A549 (cell line): Measurements from ENCODE around the gene DEAF1. TPM values are rescaled to one million over a fixed set of nuclear protein-coding genes. Genes with fewer than 3 reads are reported as not detected.

ENCODE experiments used
- ATAC-seq, 2 experiments: fragments of 200-7000 bp in 1 of 2; fragments of >200 bp in 1 of 2; cut with Nextera tagmentation in 1 of 2; cut with Tn5 transposase in 1 of 2; 3 replicates each; pipeline versions ENCODE4 v1.8.0 to v1.9.1; 2018 to 2020; ENCODE audit warnings: mild to moderate bottlenecking in 1 of 2, moderate library complexity in 1 of 2
- CTCF ChIA-PET: fragments of 300-600 bp; sonication (Branson Sonifier 250); formaldehyde crosslinking; extraction: SDS; loops from one replicate; lab custom pipeline; 2021; ENCODE audit warnings: antibody characterized with exemption, inconsistent platforms; lab: Yijun Ruan, JAX
- POLR2A ChIA-PET: fragments of 350-600 bp; formaldehyde crosslinking; extraction: SDS; loops from one replicate; lab custom pipeline; 2021; ENCODE audit warnings: antibody characterized with exemption, inconsistent platforms; lab: Yijun Ruan, JAX
- DNase-seq, 2 experiments: peaks; one replicate each; pipeline versions ENCODE4 v3.0.0 to v3.0.0-alpha.2; 2011 to 2016; ENCODE audit warnings: low read depth in 1 of 2, low spot score in 1 of 2
- FAIRE-seq: peaks from 2 replicates; lab custom pipeline; 2011; peaks lifted over from hg19 to GRCh38; lab: Jason Lieb, UNC
- H3K27ac ChIP-seq, 2 experiments: fragments of >200 bp; sonication (Bioruptor Twin); formaldehyde crosslinking; 3 replicates each; pipeline ENCODE4 v1.5.1; 2016 to 2017
- H3K4me1 ChIP-seq: fragments of >200 bp; sonication (Bioruptor Twin); formaldehyde crosslinking; 3 replicates; pipeline ENCODE4 v1.6.1; 2016
- H3K4me2 ChIP-seq: fragments of >200 bp; sonication (Bioruptor Twin); formaldehyde crosslinking; 3 replicates; pipeline ENCODE4 v1.6.1; 2016
- H3K4me3 ChIP-seq: fragments of >200 bp; sonication (Bioruptor Twin); formaldehyde crosslinking; 3 replicates; pipeline ENCODE4 v1.5.1; 2016
- H3K9me3 ChIP-seq: fragments of >200 bp; sonication (Bioruptor Twin); formaldehyde crosslinking; 3 replicates; pipeline ENCODE4 v1.6.1; 2016
- BCL3 ChIP-seq: fragments of >200 bp; sonication (Bioruptor Twin); formaldehyde crosslinking; IDR thresholded peaks from 3 replicates; pipeline ENCODE4 v1.6.1; 2016
- CBX2 ChIP-seq: fragments of 200-600 bp; sonication (generic); IDR thresholded peaks from 2 replicates; pipeline ENCODE4 v1.6.1; 2016; ENCODE audit warnings: low read depth, mild to moderate bottlenecking, borderline replicate concordance
- CBX8 ChIP-seq: fragments of 200-600 bp; sonication (generic); IDR thresholded peaks from 2 replicates; pipeline ENCODE4 v1.6.1; 2016
- E2F6 ChIP-seq: IDR thresholded peaks from 2 replicates; pipeline ENCODE4 v1.6.1; 2012; ENCODE audit warnings: low read depth, borderline replicate concordance
- EHF ChIP-seq: fragments of 250-450 bp; sonication (Bioruptor Pico); IDR thresholded peaks from 2 replicates; pipeline ENCODE4 v1.5.0; 2020; ENCODE audit warnings: mild to moderate bottlenecking
- ELK1 ChIP-seq: fragments of 150-350 bp; IDR thresholded peaks from 2 replicates; pipeline ENCODE4 v1.6.1; 2014; ENCODE audit warnings: low read depth, mild to moderate bottlenecking, low read length
- EP300 ChIP-seq, 2 experiments: fragments of >200 bp; sonication (Bioruptor Twin); formaldehyde crosslinking; IDR thresholded peaks; 2 replicates in 1 of 2; 3 replicates in 1 of 2; pipeline ENCODE4 v1.6.1; 2016 to 2017
- FOSL2 ChIP-seq, 2 experiments: fragments of 450-650 bp in 1 of 2; fragments of >200 bp in 1 of 2; sonication (Bioruptor Twin) in 1 of 2; formaldehyde crosslinking; IDR thresholded peaks; 2 replicates each; pipeline versions ENCODE4 v1.5.0 to v1.6.1; 2016 to 2020; ENCODE audit warnings: mild to moderate bottlenecking in 1 of 2, moderate library complexity in 1 of 2
- HDAC2 ChIP-seq: fragments of 200-600 bp; sonication (generic); IDR thresholded peaks from 2 replicates; pipeline ENCODE4 v1.6.1; 2016
- HES2 ChIP-seq: fragments of >200 bp; sonication (Bioruptor Twin); formaldehyde crosslinking; IDR thresholded peaks from 2 replicates; pipeline ENCODE4 v1.6.1; 2016
- HEYL ChIP-seq: fragments of 250-450 bp; sonication (Bioruptor Pico); IDR thresholded peaks from 2 replicates; pipeline ENCODE4 v1.8.0; 2021; ENCODE audit warnings: mild to moderate bottlenecking, moderate library complexity
- HOXA7 ChIP-seq: fragments of 250-450 bp; sonication (Bioruptor Pico); IDR thresholded peaks from 2 replicates; pipeline ENCODE4 v1.5.0; 2020; ENCODE audit warnings: mild to moderate bottlenecking, moderate library complexity
- HOXB13 ChIP-seq: fragments of 250-450 bp; sonication (Bioruptor Pico); IDR thresholded peaks from 2 replicates; pipeline ENCODE4 v1.5.0; 2020; ENCODE audit warnings: low read depth, mild to moderate bottlenecking, moderate library complexity
- JUN ChIP-seq, 2 experiments: fragments of >200 bp; sonication (Bioruptor Twin); formaldehyde crosslinking; IDR thresholded peaks; 2 replicates in 1 of 2; 3 replicates in 1 of 2; pipeline ENCODE4 v1.6.1; 2016 to 2017
- KDM5A ChIP-seq: fragments of 200-600 bp; sonication (generic); IDR thresholded peaks from 2 replicates; pipeline ENCODE4 v1.6.1; 2016; ENCODE audit warnings: antibody characterized with exemption, mild to moderate bottlenecking
- MAX ChIP-seq: IDR thresholded peaks from 2 replicates; pipeline ENCODE4 v1.6.1; 2012
- MYC ChIP-seq: IDR thresholded peaks from 2 replicates; pipeline ENCODE4 v1.6.1; 2012; ENCODE audit warnings: mild to moderate bottlenecking, inconsistent platforms, low read length, improper control_type of control experiment, borderline replicate concordance
- NFE2L2 ChIP-seq: fragments of 150-350 bp; conservative IDR thresholded peaks from 2 replicates; pipeline ENCODE4 v1.6.1; 2014; ENCODE audit warnings: low read length
- NR3C1 ChIP-seq: fragments of >200 bp; sonication (Bioruptor Twin); formaldehyde crosslinking; IDR thresholded peaks from 3 replicates; pipeline ENCODE4 v1.6.1; 2017
- PHF8 ChIP-seq: fragments of 200-600 bp; sonication (generic); IDR thresholded peaks from 2 replicates; pipeline ENCODE4 v1.6.1; 2016; ENCODE audit warnings: low read depth, mild to moderate bottlenecking, antibody characterized with exemption, moderate library complexity, borderline replicate concordance
- POLR2A ChIP-seq: IDR thresholded peaks from 2 replicates; pipeline ENCODE4 v1.6.1; 2012; ENCODE audit warnings: mild to moderate bottlenecking, low read length
- POLR2AphosphoS2 ChIP-seq: conservative IDR thresholded peaks from 2 replicates; pipeline ENCODE4 v1.6.1; 2012; ENCODE audit warnings: low read length, improper control_type of control experiment, inconsistent platforms
- RAD21 ChIP-seq, 2 experiments: fragments of >200 bp in 1 of 2; sonication (Bioruptor Twin) in 1 of 2; formaldehyde crosslinking in 1 of 2; IDR thresholded peaks in 1 of 2; conservative IDR thresholded peaks in 1 of 2; 2 replicates in 1 of 2; 3 replicates in 1 of 2; pipeline ENCODE4 v1.6.1; 2012 to 2018; ENCODE audit warnings: inconsistent platforms in 1 of 2
- RCOR1 ChIP-seq: fragments of 150-350 bp; IDR thresholded peaks from 2 replicates; pipeline ENCODE4 v1.6.1; 2014; ENCODE audit warnings: antibody characterized with exemption, low read length, low read depth
- SMC3 ChIP-seq: fragments of >200 bp; sonication (Bioruptor Twin); formaldehyde crosslinking; IDR thresholded peaks from 3 replicates; pipeline ENCODE4 v1.6.1; 2018; ENCODE audit warnings: inconsistent platforms
- TP53 ChIP-seq: fragments of 250-450 bp; sonication (Bioruptor Pico); IDR thresholded peaks from 2 replicates; pipeline ENCODE4 v1.5.0; 2021; ENCODE audit warnings: mild to moderate bottlenecking, moderate library complexity
- USF2 ChIP-seq: fragments of 450-650 bp; IDR thresholded peaks from 2 replicates; pipeline ENCODE4 v1.6.1; 2014; ENCODE audit warnings: antibody characterized with exemption
- ZC3H11A ChIP-seq: fragments of 450-650 bp; IDR thresholded peaks from 2 replicates; pipeline ENCODE4 v1.6.1; 2014; ENCODE audit warnings: antibody characterized with exemption, mild to moderate bottlenecking
- ZFP36 ChIP-seq: fragments of 450-650 bp; IDR thresholded peaks from 2 replicates; pipeline ENCODE4 v1.6.1; 2014; ENCODE audit warnings: borderline replicate concordance; ENCODE audit not compliant: partially characterized antibody
- ZSCAN20 ChIP-seq: fragments of 250-450 bp; sonication (Bioruptor Pico); IDR thresholded peaks from 2 replicates; pipeline ENCODE4 v1.8.0; 2022; ENCODE audit warnings: mild to moderate bottlenecking, moderate library complexity
- WGBS: methylation state at CpG from one replicate; pipeline ENCODE4 v1.1.6; 2017; ENCODE audit errors: missing lambda C conversion rate; 5-methylcytosine and 5-hydroxymethylcytosine counted together
- polyA plus RNA-seq, 4 experiments: library from polyadenylated mRNA; depleted of rRNA in 3 of 4; stranded (reverse); fragments of >200 nt; fragmentation: RNase III in 1 of 4; extraction: RNeasy Plus Mini Kit Qiagen cat#74134 plus additional on column Dnase treatment in 1 of 4; gene quantifications; 2 replicates in 3 of 4; 3 replicates in 1 of 4; pipeline ENCODE4 v1.2.3, GENCODE V29; 2011 to 2017

DEAF1 gene
- polyA plus RNA-seq, 2 of the 4 experiments (the other 2 are of a cell fraction): 16.0 to 24.0 TPM

- ChIA-PET CTCF (interaction anchor here (1.5 to 26.0 kb wide), 3 partner anchors 12 to 154 kb away, joined by 3 to 599 read pairs (median 44); partner anchors contain the start of genes DEAF1 and TMEM80), POLR2A (interaction anchor here (3.5 kb wide), 1 partner anchor 12 kb away, joined by 41 read pairs; the partner anchor contains the start of genes DEAF1 and TMEM80)
- FAIRE-seq (no peak), DNase-seq (no peak), ATAC-seq (no peak)
- Histone ChIP-seq H3K4me2 (peak overlapping the region; percentile 100), H3K9me3 (no peaks in the 10 kb centered on the region), H3K27ac (peak overlapping the region; percentile 91 to 99), H3K4me1 (peaks cover 73% of the 10 kb centered on the region), H3K4me3 (peak overlapping the region; percentile 97)
- 22% methylated on average over 6 of the region's 16 CpGs for WGBS
- no peak for TF ChIP-seq MYC
- TF ChIP-seq RCOR1: no peak
- TF ChIP-seq E2F6: 0 out of 2 replicates have a peak, but pooled peaks have one; percentile 45
- no peak for TF ChIP-seq HOXB13
- TF ChIP-seq MAX: peak; percentile 81; the same call in 1 of the 2 replicates
Measured at GRCh38 chr11:707817-708420, 12.9 kb upstream of the DEAF1 start.

- Histone ChIP-seq H3K9me3 (no peaks in the 10 kb centered on the region), H3K4me2 (peak overlapping the region; percentile 100), H3K4me3 (peak overlapping the region; percentile 97), H3K27ac (peak overlapping the region; percentile 91 to 99), H3K4me1 (peaks cover 72% of the 10 kb centered on the region)
- no peak for FAIRE-seq
- CTCF ChIA-PET: interaction anchor here (0.5 to 26.0 kb wide), 6 partner anchors 12 to 1446 kb away, joined by 3 to 599 read pairs (median 4); partner anchors contain the start of genes DEAF1 and TMEM80
- peak; percentile 74 to 80 for DNase-seq
- POLR2A ChIA-PET: interaction anchor here (0.8 to 3.5 kb wide), 2 partner anchors 11 to 50 kb away, joined by 3 to 41 read pairs; partner anchors contain the start of genes DEAF1 and TMEM80
- peak; percentile 41 to 73 for ATAC-seq
- 4% methylated on average over 11 of the region's 30 CpGs for WGBS
- TF ChIP-seq POLR2AphosphoS2: no peak
- TF ChIP-seq HDAC2: no peak
- no peak for TF ChIP-seq CBX8
- TF ChIP-seq EP300 (IDR thresholded peaks at IDR 0.05): no peak
- TF ChIP-seq E2F6: peak; percentile 59
- TF ChIP-seq TP53 (CRISPR knock-in tag): no peak
- TF ChIP-seq ZC3H11A: no peak
- no peak for TF ChIP-seq RCOR1
- no peak for TF ChIP-seq NR3C1
- TF ChIP-seq POLR2A: peak; percentile 56
- no peak for TF ChIP-seq USF2
- no peak for TF ChIP-seq MYC
- no peak for TF ChIP-seq ZSCAN20 (CRISPR knock-in tag)
- no peak for TF ChIP-seq NFE2L2
- TF ChIP-seq HES2: no peak
- no peak for TF ChIP-seq SMC3
- no peak for TF ChIP-seq RAD21 (conservative IDR thresholded peaks at IDR 0.05 in 1 of 2, IDR thresholded peaks at IDR 0.05 in 1 of 2)
- no peak for TF ChIP-seq KDM5A
- TF ChIP-seq EHF: no peak
- no peak for TF ChIP-seq CBX2
- peak in 1 of 2 experiments; percentile 72; a peak in 3 of 5 replicates for TF ChIP-seq JUN (IDR thresholded peaks at IDR 0.05)
- TF ChIP-seq FOSL2 (IDR thresholded peaks at IDR 0.05): no peak
- peak; percentile 57 for TF ChIP-seq FOSL2 (CRISPR knock-in tag; IDR thresholded peaks at IDR 0.05)
- no peak for TF ChIP-seq PHF8
- TF ChIP-seq ZFP36: no peak
- no peak for TF ChIP-seq HOXA7
- no peak for TF ChIP-seq BCL3
- no peak for TF ChIP-seq HEYL (CRISPR knock-in tag)
- TF ChIP-seq ELK1: no peak
Measured at GRCh38 chr11:706957-707816, 12.2 kb upstream of the DEAF1 start.
